Fibroblast of gingiva (primary cell): ENCODE results near the gene TBRG4.
"Not testable (repeated sequence)": the region's sequence is repeated elsewhere in the genome, so short reads cannot be mapped to it uniquely, and the experiment has no call there.

Experiments
- DNase-seq: peaks from one replicate; pipeline ENCODE4 v3.0.0-alpha.2; 2011; ENCODE audit warnings: low read depth

The TBRG4 gene

DNA sequence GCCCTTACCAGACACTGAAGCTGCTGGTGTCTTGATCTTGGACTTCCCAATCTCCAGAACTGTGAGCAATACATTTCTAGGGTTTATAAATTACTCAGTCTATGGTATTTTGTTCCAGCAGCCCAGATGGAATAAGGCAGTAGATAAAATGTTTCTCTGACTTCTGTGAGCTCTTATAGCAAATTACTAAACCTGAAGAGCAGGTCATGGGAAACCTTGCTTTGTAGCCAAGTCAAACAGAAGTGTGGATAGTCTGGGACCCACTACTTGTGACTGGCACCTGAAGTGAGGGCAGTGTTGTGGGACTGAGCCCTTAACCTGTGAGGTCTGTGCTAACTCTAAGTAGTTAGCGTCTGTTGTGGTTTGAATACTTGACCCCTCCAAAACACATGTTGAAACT, 4.6 kb upstream of the TBRG4 start:
- no peak for DNase-seq

DNA sequence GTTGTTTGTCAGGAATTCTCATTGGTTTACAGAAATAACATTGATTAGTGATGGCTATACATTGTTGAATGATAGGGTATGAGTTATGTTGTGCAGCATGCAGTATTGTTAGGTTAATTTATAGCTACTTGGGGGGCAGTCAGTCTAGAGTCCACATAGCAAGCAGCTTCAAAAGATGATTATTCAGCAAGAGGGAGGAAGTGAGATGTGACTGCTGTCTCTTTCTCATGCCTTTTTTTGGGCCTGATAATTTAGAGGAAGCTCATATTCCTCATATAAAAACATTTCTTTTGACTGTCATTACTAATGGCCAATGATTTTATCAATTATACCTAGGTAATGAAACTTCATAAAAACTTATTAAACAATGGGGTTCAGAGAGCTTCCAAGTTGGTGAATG, 3.4 kb upstream of the TBRG4 start:
- DNase-seq, result no peak

DNA sequence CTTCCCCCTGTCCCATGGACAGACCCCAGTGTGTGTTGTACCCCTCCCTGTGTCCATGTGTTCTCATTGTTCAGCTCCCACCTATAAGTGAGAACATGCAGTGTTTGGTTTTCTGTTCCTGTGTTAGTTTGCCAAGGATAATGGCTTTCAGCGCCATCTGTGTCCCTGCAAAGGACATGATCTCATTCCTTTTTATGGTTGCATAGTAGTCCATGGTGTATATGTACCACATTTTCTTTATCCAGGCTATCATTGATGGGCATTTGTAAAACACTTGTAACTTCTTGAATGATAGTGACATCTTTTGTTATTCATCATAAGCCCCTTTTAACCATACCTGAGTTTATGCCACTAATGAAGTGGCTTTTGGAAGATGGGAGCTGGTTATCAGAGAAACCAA, 2.8 kb upstream of the TBRG4 start:
- not testable (repeated sequence) for DNase-seq

DNA sequence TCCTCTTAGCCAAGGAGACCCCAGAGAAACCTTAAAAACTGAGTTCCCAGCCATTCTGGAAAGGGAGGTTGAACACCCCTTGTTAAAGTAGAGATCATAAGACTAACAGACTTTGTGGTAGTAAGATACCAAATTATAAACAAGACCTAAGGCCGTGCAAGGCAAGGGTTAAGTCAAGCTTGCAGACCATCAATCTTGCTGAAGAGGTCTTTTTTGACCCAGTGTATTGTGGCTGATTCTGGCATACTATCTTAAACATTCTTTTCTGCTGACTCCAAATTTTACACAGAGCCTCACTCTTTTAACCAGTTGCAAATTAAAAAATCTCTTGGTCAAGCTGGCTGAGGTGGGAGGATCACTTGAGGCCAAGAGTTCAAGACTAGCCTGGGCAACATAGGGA, 1.2 kb upstream of the TBRG4 start:
- DNase-seq, result no peak

DNA sequence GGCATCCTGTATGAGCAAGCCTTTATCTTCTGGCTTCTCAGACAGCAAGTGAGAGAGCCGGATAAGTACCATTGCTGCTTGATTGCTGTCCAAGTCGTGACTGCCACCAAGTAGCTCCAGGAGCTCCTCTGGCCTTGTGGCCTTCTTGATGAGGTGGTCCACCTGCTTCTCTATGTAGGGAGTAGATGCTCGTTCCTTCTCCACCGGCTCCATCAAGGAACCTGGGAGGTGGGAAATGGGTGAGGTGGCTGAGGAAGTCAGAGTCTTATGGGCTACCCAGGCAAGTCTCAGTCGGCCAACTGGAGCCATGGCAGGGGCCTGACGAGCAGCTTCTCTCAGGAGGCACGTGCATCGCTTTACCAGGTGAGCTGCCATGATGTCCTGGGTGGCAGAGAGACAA, 2.6 kb downstream of the TBRG4 start:
- no peak for DNase-seq

DNA sequence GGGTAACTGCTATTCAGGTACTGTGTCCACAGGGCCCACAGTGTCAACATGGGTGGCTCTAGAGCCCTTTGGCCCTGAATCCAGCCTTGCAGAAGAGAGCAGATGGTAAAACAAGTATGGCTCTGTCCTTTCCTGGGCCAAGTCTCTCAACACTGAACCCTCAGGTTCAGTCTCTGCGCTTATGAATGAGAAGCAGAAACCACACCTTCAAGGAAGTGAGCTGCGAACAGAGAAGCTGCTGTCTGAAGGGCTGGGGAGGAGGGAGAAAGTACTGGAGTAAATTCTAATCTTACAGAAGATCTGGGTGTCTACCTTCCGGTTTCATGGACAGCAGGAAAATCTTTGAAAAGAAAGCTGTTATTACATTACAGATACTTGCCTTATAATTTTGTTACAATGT, 4.1 kb downstream of the TBRG4 start:
- DNase-seq, result no peak

DNA sequence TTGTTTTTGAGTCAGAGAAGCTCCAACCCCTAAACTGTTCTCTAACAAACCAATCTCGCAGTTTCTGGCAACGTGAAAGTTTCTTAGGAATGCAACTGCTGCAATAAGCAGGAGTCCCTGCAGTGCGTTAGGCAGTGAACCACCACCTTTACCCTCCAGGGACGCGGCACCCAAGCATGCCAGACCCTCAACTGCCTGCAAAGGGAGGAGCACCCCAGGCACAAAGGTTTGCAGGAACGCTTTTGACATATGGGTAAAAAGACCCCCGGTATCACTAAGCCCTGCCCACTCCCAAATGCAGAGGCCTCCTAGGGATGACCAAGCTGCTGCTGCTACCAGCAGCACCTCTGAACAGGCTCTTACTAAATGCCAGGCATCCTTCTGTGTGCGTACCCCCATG, 4.7 kb downstream of the TBRG4 start:
- DNase-seq, result no peak

DNA sequence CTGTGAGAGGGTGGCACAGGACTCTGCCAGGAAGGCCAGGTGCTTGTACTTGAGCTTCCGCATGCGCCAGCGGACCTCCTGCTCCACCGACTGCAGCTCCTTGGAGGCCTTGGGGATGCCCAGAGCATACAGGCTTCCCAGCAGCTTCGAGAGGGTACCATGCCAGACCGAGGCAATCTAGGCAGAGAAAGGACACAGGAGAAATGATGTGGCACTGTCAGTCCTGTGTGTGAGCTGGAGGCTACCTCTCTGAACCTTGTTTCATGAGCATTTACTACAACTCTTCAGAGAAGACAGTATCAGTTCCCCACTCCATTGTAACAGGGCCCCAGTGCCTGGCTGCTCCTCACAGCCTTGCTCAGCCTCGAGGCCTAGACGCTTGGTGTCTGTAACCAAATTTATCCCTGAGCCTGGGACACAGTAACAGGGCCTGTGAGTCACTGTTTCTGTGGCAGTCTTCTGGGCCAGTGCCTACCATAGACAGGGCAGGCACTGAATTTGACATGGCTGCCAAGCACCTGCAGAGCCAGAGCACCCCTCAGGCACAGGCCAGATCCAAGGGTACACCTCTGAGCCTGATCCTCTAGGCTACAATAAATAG, 5.8 kb downstream of the TBRG4 start:
- no peak for DNase-seq

DNA sequence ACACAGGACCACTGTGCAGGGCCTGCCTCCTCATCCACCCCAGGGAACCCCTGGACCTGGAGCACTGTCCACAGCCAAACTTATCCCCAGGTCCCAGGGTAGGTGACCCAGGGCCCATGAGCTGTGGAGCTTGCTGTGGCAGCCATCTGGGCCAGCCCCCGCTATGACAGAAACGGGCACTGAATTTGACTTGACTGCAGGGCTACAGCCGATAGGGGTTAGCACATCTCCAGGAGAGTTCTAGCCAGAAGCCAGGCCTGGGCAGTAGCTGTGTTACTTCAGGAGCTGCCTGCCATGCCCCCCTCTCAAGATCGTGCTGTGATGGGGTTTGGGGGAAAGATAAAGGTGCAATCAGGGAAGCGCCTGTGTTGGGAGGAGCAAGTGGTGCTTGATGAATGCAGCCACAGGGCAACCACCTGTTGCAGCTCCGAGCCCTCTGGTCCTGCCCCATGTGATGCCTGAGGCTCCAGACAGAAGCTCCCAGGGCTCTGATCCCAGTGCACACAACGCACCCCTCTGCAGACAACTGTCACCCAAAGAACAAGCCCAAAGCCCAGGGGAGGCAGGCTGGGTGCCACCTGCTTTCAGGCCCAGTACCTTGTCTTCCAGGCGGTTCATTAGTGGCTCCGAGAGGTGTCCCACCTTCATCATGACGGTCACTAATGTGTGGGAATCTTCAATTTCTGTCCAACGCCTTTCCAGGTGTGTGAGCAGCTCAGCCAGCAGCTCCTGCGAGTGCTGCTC, 6.5 kb downstream of the TBRG4 start:
- no peak for DNase-seq

DNA sequence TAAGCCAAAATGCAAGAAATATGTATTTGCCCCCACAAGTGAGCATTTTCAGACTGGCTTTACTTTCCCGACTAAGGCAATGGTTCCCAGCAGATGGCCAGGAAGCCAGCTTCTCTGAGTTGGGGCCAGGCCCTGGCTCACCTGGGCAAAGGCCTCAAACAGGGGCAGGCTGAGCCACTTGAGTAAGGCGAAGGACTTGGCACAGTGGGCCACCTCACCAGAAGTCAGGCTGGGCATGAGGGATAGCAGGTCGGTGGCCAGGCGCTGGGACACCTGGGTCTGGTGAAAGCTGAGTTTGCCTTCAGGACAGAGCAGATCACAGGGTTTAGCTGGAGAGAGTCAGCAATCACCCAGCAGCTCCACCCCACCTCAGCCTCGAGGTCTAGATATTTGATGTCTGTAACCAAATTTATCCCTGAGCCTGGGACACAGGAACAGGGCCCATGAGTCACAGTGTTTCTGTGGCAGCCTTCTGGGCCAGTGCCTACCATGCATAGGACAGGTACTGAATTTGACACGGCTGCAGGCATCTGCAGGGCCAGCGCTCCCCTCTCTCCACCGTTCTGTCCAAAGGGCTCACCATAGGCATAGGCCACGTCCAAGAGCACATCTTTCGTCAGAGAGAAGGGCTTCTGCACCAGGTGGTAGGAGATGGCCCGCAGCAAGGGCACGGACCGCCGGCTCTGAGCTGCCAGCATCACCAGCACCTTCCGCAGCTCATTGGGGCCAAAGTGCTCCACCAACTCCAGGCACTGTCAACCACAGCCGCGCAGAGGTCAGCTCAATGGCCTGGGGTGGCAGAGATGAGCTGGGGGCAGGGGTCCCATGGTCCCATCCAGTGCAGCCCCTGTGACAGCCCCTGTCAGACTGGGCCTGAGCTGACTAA, 7.3 kb downstream of the TBRG4 start:
- DNase-seq, result no peak

DNA sequence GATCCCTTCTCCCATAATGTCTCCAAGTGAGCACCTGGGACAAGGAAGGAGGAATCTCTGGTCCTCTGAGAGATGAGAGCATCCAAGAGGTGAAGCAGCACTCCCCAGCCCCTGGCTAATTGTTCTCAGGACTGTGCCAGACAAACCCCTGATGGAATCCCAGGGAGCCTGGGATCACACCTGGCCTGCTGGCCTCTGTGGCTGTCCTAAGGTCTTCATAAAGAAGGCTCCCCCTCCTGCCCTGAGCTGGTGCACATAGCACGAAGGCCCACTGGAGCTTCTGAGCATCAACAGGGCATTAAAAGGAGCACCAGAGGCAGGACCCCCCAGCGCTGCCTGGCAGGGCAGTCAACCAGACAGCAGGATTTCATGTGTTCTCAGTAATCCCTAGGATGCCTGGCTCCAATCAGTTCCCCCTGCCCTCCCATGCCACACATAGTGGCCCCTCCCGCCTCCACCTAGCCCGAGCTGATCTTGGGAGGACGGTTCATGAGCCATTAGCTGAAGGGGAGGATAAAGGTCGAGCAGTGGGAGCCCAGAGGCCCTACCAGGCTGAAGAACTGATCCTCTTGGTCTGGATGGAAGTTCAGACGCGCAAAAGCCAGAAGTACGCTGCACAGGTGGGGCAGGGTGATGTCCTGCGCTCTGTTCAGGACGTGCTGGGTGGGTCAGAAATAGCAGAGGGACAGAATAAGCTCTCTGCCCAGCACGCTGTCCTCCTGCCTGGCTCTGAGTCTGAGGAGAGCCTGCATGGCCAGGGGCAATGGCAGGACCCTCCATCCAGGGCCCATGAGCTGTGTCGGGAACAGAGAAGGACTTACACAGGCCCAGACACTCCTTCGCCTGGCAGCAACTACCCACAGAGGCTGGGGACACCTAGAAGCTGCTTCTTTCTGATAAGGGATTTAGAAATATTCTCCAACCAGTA, 8.4 kb downstream of the TBRG4 start:
- DNase-seq, result no peak

DNA sequence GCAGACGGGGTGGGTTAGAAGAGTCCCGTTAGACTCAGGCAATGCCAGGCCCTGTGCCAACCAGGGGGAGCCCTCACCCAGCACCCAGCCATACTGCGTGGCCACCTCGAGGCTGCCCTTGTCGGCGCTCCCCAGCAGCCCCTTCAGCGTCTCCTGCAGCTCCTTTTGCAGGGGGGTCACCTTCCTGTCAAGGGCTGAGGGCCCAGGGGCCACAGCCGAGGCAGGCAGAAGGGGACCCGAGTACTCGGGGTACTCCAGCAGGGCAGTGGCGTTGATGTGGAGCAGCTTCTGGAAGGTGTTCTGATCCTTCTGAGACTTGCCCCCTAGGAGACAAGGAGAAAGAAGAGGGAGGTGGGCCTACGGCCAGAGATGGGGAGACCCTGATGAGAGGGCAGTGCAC, 9.7 kb downstream of the TBRG4 start:
- DNase-seq, result no peak

DNA sequence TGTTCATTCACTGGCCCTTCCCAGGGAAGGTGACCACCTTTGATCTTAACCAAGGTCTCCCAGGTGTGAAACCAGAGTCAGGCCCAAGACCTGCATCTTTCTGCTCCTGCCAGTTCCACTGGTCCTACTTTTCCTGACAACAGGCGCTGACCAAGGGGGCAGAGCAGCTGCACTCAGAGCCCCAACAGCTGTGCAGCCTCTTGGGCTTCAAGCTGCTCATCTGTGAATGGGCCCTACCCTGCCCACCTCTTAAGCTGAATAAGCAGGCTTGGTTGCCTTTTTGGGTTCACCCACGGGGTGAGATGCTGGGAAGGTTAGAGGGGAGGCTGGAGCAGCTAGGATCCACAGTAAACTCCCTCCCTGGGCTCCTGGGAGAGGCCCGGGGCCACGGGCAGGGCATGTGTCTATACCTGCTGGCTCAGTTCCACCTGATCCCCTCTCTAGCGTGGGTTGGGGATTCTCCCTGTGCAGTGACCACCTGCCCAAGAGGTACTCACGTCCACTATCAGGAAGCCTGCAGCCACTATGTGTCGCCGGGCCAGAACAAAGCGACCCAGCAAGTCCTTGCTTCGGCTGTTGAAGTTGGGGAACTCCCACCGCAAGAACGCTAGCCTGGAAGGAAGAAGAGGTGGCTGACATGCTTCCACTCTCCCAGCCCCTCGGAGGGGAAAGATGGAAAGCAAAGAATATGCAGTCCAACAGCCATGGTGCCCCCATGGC, 10.6 kb downstream of the TBRG4 start:
- DNase-seq, result no peak

DNA sequence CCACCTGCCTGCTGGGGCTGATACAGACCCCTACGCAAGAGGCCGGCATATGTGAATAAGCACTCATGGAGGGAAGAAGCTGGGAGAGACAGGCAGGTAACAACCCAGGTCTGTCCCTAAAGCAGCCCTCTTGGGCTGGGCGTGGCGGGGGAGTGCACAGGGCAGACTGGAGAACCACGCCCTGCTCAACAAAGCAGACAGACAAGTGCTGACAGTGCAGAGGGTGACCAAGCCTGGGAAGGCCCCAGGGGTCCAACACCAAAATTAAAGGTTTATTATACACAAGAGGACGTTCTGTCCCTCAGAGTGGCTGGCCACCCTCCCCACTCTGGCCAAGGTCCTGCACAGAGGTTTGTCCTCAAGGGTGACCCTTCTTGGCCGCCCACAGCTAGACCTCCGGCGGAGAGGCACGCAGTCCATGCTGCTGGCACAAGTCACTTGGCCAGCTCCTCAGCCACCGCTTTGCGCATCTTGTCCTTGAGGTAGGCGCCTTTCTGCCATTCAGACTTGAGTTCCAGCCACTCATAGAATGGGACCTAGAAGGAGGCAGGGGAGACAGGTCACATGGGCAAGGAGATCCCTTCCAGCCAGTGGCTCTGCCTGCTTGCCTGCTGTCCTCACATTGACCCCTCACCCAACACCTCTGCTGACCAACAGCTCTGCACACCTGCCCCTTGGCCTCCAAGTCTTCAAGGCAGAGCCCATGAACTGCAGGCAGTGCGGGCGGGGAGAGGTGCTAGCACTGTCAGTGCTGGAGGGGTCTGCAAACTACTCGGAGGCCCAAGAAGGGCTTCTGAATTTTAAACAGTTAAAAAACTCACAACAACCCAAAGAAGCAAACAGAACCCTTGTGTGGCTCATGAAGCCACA, 11.4 kb downstream of the TBRG4 start:
- DNase-seq, result no peak

DNA sequence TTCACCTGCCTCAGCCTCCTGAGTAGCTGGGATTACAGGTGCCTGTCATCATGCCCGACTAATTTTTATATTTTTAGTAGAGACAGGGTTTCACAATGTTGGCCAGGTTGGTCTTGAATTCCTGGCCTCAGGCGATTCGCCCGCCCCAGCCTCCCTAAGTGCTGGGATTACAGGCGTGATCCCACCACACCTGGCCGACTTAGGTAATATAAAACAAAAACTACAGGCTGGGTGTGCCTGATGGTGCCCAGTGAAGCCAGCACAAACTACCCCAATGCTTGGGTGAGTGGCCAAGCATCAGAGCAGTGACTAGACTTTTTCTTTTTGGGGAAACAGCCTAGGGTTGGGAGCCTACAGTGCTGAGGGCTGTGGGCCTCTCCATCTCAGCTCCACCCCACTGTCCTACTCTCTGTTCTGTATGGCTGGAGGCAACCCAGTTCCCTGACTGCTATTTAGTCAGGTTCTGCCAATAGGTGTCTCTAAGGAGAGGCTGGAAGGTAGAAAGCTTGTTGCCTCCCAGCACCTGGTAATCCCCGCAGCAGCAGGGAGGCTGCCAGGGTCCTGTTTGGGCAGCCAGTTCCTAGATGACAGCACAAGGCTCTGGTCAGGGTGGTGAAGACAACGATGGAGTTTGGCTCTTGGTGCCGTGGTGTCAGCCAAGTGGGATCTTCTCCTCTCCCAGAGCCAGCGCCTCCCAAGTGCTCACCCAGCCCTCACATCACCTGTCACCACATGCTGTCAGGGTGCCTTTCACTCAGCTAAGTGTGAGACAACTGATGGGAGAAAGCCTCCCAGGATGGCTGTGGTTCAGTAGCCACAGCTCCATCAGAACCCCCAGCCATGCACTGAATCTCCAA, 12.3 kb downstream of the TBRG4 start:
- no peak for DNase-seq

DNA sequence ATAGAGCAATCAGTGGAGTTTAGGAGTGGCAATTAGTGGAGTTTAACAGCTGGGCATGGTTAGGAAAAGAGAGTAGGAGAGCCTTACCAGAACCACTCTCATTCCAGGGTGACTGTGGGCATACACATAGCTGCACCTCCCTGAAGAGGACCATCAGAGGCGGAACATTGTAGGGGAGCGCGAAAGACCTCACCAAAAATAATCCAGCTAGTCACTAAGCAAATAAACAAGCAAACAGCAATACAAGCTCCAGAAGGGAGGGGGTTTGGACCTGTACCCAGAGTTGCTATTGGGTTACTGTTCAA, 18.6 kb downstream of the TBRG4 start:
- no peak for DNase-seq

DNA sequence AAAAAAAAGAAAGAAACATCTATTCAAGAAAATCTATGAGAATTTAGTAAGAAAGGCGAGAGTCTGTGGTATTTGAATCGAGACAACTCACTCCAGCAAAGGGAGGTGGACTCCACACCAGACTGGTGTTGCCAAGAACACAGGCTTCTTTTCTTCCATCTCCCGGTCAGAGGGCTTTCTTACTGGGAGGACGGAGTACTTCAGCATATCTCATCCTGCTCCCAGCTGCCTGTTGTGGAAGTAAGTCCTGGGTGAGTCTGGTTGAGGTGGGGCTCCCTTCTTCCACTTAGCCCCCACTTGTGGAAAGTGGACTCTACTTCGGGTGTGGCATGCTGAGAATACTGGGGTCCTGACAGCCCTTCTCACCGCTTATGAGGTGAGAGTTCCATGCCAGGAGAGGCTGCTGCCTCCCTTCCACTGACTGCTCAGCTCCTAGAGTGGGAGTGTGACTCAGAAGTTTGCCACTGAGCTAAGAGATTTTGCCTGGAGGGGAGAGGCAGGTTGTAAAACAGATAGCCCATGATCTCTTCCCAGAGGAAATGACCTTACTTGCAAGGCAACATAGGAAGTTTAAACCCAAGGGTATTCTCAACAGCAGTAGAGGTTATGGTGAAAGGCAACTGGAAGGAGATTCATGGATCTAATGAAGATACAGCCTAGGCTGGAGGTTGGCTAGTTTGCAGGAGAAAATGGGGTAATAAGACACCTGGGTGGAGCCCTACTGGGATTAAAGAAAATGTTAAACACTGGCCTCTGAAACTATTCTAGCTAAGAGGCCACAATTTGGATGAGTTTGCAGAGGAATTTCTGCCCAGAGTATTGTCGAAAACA, 19.2 kb downstream of the TBRG4 start:
- no peak for DNase-seq

DNA sequence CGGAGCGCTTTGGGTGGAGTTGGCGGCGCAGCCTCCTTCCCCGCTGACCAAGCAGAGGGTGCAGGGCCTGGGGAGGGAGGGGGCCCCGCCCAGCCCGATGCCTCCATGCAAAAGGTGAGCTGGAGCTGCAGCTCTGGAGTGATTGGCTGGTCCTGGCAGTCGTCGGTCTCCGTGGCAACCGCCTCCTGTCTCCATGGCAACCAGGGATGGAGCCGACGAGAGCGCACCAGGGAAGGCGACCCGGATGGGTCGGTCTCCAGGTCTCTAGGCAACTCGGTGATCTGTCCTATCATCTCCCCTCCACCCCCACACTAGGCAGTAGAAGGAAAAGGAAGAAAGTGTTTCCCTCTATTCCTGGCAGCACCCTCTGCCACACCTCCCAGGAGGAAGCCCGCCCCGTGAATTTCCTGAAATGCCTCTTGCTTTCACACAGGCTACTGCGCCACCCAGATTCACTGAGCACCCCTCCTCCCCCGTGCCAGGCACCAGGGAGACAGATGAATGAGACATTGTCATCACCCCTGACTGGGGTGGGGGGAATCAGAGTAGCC, 22.1 kb downstream of the TBRG4 start:
- peak; percentile 21 for DNase-seq
